ENCODE measurements around the gene TMEM225. TPM values are rescaled to one million over a fixed set of nuclear protein-coding genes. Genes with fewer than 3 reads are reported as not detected.

TMEM225 gene
- polyA plus RNA-seq, 1 of the 3 experiments (the other 2 are of a cell fraction) = not detected

GRCh38 chr11:123851110-123851509 is 34.4 kb downstream of the TMEM225 start:
- Histone ChIP-seq H3K36me3 (replicated peaks in 1 of 2; ENCODE audit: control insufficient read depth in 1 of 2, insufficient read depth in 2 of 2, low read length in 1 of 2) (no peaks in the 10 kb centered on the region), H3K9me3 (no peaks in the 10 kb centered on the region), H3K27me3 (ENCODE audit: insufficient read depth) (no peaks in the 10 kb centered on the region), H3K4me1 (ENCODE audit: control insufficient read depth in 1 of 2, insufficient read depth in 2 of 2, low read depth in 1 of 2, low read length in 1 of 2) (no peaks in the 10 kb centered on the region), H3K79me2 (ENCODE audit: insufficient read depth) (no peaks in the 10 kb centered on the region), H3K9me2 (no peaks in the 10 kb centered on the region), H3F3A (replicated peaks; ENCODE audit: insufficient read depth) (no peaks in the 10 kb centered on the region), H4K20me1 (ENCODE audit: insufficient read depth) (no peaks in the 10 kb centered on the region), H3K4me3 (ENCODE audit: low read depth in 2 of 2, low read length in 1 of 2) (no peak overlapping the region), H3K27ac (ENCODE audit: low read depth in 2 of 2, low read length in 1 of 2) (no peak overlapping the region), H3K4me2 (no peak overlapping the region), H3K9ac (no peak overlapping the region), H2AFZ (ENCODE audit: low read depth) (no peak overlapping the region)
- ChIA-PET CTCF (no interaction called here), POLR2A (no interaction called here)
- 40% methylated on average over 3 of the region's 4 CpGs for WGBS (ENCODE audit: low lambda C conversion rate)
- DNase-seq = no peak
- TF ChIP-seq TEAD4 (IDR thresholded peaks at IDR 0.05; ENCODE audit: borderline replicate concordance, insufficient read depth) (no peak), POLR2AphosphoS5 (IDR thresholded peaks at IDR 0.05; ENCODE audit: low read depth, low read length) (no peak), YY1 (IDR thresholded peaks at IDR 0.05; ENCODE audit: low read depth) (no peak), FOXM1 (IDR thresholded peaks at IDR 0.05; ENCODE audit: low read depth) (no peak), IRF3 (IDR thresholded peaks at IDR 0.05; ENCODE audit: low read depth, low read length) (no peak), TAF1 (IDR thresholded peaks at IDR 0.05; ENCODE audit: borderline replicate concordance, low read depth, low read length) (no peak), USF1 (IDR thresholded peaks at IDR 0.05; ENCODE audit: borderline replicate concordance, low read depth) (no peak), MAX (IDR thresholded peaks at IDR 0.05; ENCODE audit: low read depth) (no peak), NRF1 (IDR thresholded peaks at IDR 0.05; ENCODE audit: low read depth, low read length) (no peak), EZH2phosphoT487 (IDR thresholded peaks at IDR 0.05; ENCODE audit: borderline replicate concordance, low read depth) (no peak), GABPA (IDR thresholded peaks at IDR 0.05; ENCODE audit: low read depth) (no peak), REST (IDR thresholded peaks at IDR 0.05; ENCODE audit: low read depth, low read length) (no peak), PBX3 (IDR thresholded peaks at IDR 0.05) (no peak), MEF2A (IDR thresholded peaks at IDR 0.05; ENCODE audit: borderline replicate concordance, low read depth) (no peak), RCOR1 (IDR thresholded peaks at IDR 0.05; ENCODE audit: low read length) (no peak), CTCF (IDR thresholded peaks at IDR 0.05) (no peak), EP300 (IDR thresholded peaks at IDR 0.05; ENCODE audit: borderline replicate concordance in 1 of 2, low read depth in 1 of 2, low read length in 1 of 2) (no peak), USF2 (IDR thresholded peaks at IDR 0.05; ENCODE audit: borderline replicate concordance, low read depth, low read length) (no peak), SMC3 (IDR thresholded peaks at IDR 0.05; ENCODE audit: low read depth, low read length) (no peak), SIN3A (IDR thresholded peaks at IDR 0.05; ENCODE audit: borderline replicate concordance, low read depth, low read length) (no peak)
